ENCODE data around the gene UBAP1L.
A peak's percentile ranks its signal among the peaks of the same experiment; 100 is the strongest.

The UBAP1L gene

GRCh38 chr15:65086680-65087111 lies 28.3 kb downstream of the UBAP1L start:
- no peak for DNase-seq (ENCODE audit: low read depth)
- TF ChIP-seq, protein P1, sequence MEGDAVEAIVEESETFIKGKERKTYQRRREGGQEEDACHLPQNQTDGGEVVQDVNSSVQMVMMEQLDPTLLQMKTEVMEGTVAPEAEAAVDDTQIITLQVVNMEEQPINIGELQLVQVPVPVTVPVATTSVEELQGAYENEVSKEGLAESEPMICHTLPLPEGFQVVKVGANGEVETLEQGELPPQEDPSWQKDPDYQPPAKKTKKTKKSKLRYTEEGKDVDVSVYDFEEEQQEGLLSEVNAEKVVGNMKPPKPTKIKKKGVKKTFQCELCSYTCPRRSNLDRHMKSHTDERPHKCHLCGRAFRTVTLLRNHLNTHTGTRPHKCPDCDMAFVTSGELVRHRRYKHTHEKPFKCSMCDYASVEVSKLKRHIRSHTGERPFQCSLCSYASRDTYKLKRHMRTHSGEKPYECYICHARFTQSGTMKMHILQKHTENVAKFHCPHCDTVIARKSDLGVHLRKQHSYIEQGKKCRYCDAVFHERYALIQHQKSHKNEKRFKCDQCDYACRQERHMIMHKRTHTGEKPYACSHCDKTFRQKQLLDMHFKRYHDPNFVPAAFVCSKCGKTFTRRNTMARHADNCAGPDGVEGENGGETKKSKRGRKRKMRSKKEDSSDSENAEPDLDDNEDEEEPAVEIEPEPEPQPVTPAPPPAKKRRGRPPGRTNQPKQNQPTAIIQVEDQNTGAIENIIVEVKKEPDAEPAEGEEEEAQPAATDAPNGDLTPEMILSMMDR (IDR thresholded peaks at IDR 0.05; ENCODE audit: low read length, missing control alignments) = peak; percentile 25
- no peak overlapping the region for H3K4me3 ChIP-seq (replicated peaks; ENCODE audit: low read depth, low read length)

- no peak overlapping the region for H3K4me3 ChIP-seq (replicated peaks; ENCODE audit: low read depth, low read length)
- TF ChIP-seq, protein P1 (IDR thresholded peaks at IDR 0.05; ENCODE audit: low read length, missing control alignments) = peak; percentile 57
- peak; percentile 39 for DNase-seq (ENCODE audit: low read depth)
Observed at GRCh38 chr15:65085990-65086679, 28.9 kb downstream of the UBAP1L start.

GRCh38 chr15:65085207-65085753 lies 29.7 kb downstream of the UBAP1L start:
- DNase-seq (ENCODE audit: low read depth) = no peak
- TF ChIP-seq, protein P1 (IDR thresholded peaks at IDR 0.05; ENCODE audit: low read length, missing control alignments) = no peak
- H3K4me3 ChIP-seq (replicated peaks; ENCODE audit: low read depth, low read length) = no peak overlapping the region

DNA sequence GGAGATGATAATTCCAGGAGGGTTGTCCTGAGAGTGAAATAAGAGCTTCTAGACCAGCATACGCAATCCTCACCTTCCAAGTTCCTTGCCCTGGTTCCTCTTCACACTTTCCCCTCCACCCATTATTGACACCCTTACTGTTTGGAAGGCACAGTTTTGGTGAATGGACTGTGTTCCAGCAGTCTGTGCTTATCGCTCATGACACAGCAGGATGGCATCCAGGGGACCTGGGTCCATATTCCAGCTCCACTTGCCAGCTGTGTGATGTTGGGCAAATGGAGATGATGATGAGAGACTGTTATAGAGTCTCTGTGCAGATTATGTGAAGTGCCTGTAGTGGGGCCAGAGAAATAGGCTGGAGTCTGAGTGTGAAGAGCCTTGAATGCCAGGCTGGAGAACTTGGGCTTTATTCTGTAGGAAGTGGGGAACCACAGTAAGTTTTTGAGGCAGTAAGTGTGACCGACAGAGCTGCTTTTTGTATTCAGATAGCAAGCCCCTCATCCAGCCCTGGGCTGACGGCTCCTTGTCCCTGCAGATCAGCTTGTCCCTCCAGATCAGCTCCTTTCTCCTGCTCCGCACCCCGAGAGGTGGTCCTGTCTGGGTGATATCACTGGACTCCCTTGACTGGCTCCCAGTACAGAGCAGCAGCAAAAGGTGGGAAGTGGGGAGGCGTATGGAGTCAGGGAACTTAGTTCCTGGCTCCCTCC lies 30.3 kb downstream of the UBAP1L start:
- no peak for DNase-seq (ENCODE audit: low read depth)
- TF ChIP-seq, protein P1 (IDR thresholded peaks at IDR 0.05; ENCODE audit: low read length, missing control alignments) = no peak
- no peak overlapping the region for H3K4me3 ChIP-seq (replicated peaks; ENCODE audit: low read depth, low read length)

DNA sequence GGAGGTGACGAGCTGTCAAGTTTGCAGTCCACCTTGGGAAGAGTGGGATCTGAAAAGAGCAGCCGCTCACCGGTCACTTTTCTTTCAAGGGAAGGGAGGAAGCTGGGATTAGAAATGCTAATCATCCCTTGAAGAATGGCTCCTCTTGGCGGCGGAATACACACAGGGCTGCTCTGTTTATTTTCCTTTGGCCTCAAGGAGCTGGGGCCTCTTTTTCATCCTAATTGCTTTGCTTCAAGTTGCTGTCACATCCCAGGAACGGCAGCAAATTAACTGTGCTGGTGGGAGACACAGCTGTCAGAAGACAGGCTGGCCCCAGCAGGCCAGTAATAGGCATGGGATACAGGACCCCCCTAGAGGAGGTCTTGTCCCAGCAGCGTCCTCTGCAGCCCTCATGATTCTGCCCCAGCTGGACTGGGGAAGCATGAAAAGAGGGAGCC lies 31.7 kb downstream of the UBAP1L start:
- no peak overlapping the region for H3K4me3 ChIP-seq (replicated peaks; ENCODE audit: low read depth, low read length)
- TF ChIP-seq, protein P1 (IDR thresholded peaks at IDR 0.05; ENCODE audit: low read length, missing control alignments) = peak; percentile 49
- DNase-seq (ENCODE audit: low read depth) = peak; percentile 65

- no peak for DNase-seq (ENCODE audit: low read depth)
- TF ChIP-seq, protein P1 (IDR thresholded peaks at IDR 0.05; ENCODE audit: low read length, missing control alignments) = no peak
- H3K4me3 ChIP-seq (replicated peaks; ENCODE audit: low read depth, low read length) = no peak overlapping the region
Observed at GRCh38 chr15:65082303-65082953, 32.6 kb downstream of the UBAP1L start.

All from fibroblast of pulmonary artery (primary cell).